Lower leg skin (tissue), 3 donors: Measurements from ENCODE around the gene MOGAT2.

Experiments
- POLR2A ChIP-seq, 2 donors: fragments of 450-650 bp; IDR thresholded peaks; one replicate each; pipeline ENCODE4 v1.6.1; 2016 to 2017; ENCODE audit warnings: antibody characterized with exemption in 2 of 2, mild to moderate bottlenecking in 1 of 2, moderate library complexity in 1 of 2
- TF ChIP-seq, protein P1 (sequence below), 3 donors: fragments of 450-650 bp; IDR thresholded peaks; one replicate each; pipeline ENCODE4 v1.5.1; 2016; ENCODE audit warnings: antibody characterized with exemption in 3 of 3, mild to moderate bottlenecking in 3 of 3, moderate library complexity in 2 of 3

DNA sequence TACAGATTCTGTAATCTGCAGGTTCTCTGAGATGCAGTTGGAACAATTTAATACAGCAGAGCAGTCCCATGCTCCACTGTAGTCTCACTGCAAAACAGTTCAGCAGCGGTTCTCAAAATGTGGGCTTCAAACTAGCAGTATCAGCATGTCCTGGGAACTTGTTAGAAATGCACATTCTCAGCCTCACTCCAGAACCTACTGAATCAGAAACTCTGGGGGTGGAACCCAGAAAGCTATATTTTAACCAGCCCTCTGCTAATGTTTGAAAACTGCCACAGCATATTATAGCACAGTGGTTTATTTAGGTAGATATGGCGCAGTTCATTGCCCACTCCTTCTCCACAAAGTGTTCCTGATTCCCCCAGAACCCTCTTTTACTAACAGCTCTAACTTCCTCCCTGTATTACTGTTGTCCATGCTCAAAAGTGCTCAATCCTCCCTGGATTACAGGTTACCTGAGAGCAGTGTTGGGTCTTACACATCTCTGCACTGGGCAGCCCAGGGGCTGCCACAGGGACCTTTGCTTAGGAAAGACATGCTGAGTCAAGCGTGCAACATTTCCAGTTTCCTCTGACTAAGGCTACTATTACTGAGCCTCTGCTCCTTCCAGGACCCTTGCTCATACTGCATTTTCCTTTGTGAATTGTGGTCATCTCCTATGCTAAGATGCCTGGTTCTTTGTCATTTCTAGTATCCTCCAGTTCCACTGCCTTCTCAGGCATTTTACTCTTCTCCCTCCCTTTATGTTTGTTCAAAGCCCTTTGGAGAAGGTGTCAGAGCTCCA lies 43.3 kb downstream of the MOGAT2 start:
- TF ChIP-seq POLR2A (IDR thresholded peaks at IDR 0.05): no peak
- TF ChIP-seq, protein P1, sequence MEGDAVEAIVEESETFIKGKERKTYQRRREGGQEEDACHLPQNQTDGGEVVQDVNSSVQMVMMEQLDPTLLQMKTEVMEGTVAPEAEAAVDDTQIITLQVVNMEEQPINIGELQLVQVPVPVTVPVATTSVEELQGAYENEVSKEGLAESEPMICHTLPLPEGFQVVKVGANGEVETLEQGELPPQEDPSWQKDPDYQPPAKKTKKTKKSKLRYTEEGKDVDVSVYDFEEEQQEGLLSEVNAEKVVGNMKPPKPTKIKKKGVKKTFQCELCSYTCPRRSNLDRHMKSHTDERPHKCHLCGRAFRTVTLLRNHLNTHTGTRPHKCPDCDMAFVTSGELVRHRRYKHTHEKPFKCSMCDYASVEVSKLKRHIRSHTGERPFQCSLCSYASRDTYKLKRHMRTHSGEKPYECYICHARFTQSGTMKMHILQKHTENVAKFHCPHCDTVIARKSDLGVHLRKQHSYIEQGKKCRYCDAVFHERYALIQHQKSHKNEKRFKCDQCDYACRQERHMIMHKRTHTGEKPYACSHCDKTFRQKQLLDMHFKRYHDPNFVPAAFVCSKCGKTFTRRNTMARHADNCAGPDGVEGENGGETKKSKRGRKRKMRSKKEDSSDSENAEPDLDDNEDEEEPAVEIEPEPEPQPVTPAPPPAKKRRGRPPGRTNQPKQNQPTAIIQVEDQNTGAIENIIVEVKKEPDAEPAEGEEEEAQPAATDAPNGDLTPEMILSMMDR (IDR thresholded peaks at IDR 0.05): no peak
